K562 (cell line): ENCODE data around the gene TOM1L1. TPM values are rescaled to one million over a fixed set of nuclear protein-coding genes. Genes with fewer than 3 reads are reported as not detected.

ENCODE experiments used
- ATAC-seq: fragments of 200-7000 bp; cut with Tn5 transposase; 3 replicates; pipeline ENCODE4 v1.9.1; 2020; ENCODE audit warnings: moderate library complexity
- BruUV-seq: library from RNA; stranded (reverse); fragments of 400-500 nt; replicated peaks from 2 replicates; lab custom pipeline; 2021; lab: Mats Ljungman, UMichigan
- CTCF ChIA-PET: fragments of 300-600 bp; formaldehyde crosslinking; extraction: SDS; loops from one replicate; lab custom pipeline; 2021; ENCODE audit warnings: low intra/inter-chr PET ratio; lab: Yijun Ruan, JAX
- POLR2A ChIA-PET: fragments of 300-600, 350-650 bp; sonication (Branson Sonifier 250); formaldehyde crosslinking; extraction: SDS; loops from one replicate; lab custom pipeline; 2021; ENCODE audit warnings: antibody characterized with exemption, inconsistent platforms; lab: Yijun Ruan, JAX
- DNase-seq, 4 experiments: peaks; one replicate each; pipeline versions ENCODE4 v3.0.0 to v3.0.0-alpha.2; 2011 to 2018; ENCODE audit warnings: low spot score in 3 of 4, mixed read lengths in 3 of 4; ENCODE audit errors: extremely low read depth in 1 of 4
- FAIRE-seq: peaks from 2 replicates; lab custom pipeline; 2011; peaks lifted over from hg19 to GRCh38; lab: Jason Lieb, UNC
- H2AFZ ChIP-seq: 2 replicates; pipeline ENCODE4 v1.6.0; 2011; ENCODE audit warnings: low read depth, low read length, control low read depth, inconsistent platforms
- H3K27ac ChIP-seq: fragments of 200-600 bp; 3 replicates; pipeline ENCODE4 v1.8.0; 2011; ENCODE audit warnings: low read depth, mild to moderate bottlenecking, control low read depth, inconsistent platforms, low read length, moderate library complexity, mixed read lengths; ENCODE audit errors: extremely low read depth
- H3K27me3 ChIP-seq, 2 experiments: fragments of 300-600 bp in 1 of 2; 2 replicates in 1 of 2; 3 replicates in 1 of 2; pipeline versions ENCODE4 v1.6.0 to v1.8.0; 2011; ENCODE audit warnings: inconsistent platforms in 2 of 2, low read length in 2 of 2, mild to moderate bottlenecking in 1 of 2, mixed read lengths in 1 of 2, moderate library complexity in 1 of 2; ENCODE audit not compliant: control insufficient read depth in 2 of 2, insufficient read depth in 2 of 2
- H3K36me3 ChIP-seq: fragments of 300-600 bp; 3 replicates; pipeline ENCODE4 v1.8.0; 2011; ENCODE audit warnings: mild to moderate bottlenecking, low read length, inconsistent platforms; ENCODE audit not compliant: control insufficient read depth, insufficient read depth
- H3K4me1 ChIP-seq, 2 experiments: fragments of 200-600 bp in 1 of 2; replicated peaks in 1 of 2; 2 replicates in 1 of 2; 3 replicates in 1 of 2; pipeline versions ENCODE4 v1.5.1 to v1.8.0; 2011; ENCODE audit warnings: inconsistent platforms in 2 of 2, low read length in 2 of 2, mild to moderate bottlenecking in 1 of 2, mixed read lengths in 1 of 2, moderate library complexity in 1 of 2; ENCODE audit not compliant: control insufficient read depth in 2 of 2, insufficient read depth in 2 of 2
- H3K4me2 ChIP-seq: 2 replicates; pipeline ENCODE4 v1.6.1; 2011; ENCODE audit warnings: low read length, control low read depth, inconsistent platforms, mixed read lengths; ENCODE audit not compliant: insufficient read depth
- H3K4me3 ChIP-seq: fragments of 200-600 bp; sonication (generic), shearing (Covaris generic); 2 replicates; pipeline ENCODE4 v1.5.1; 2016; ENCODE audit warnings: control low read depth, inconsistent platforms
- H3K79me2 ChIP-seq: fragments of 200-600 bp; 3 replicates; pipeline ENCODE4 v1.8.0; 2011; ENCODE audit warnings: low read length, inconsistent platforms; ENCODE audit not compliant: control insufficient read depth, insufficient read depth
- H3K9ac ChIP-seq, 2 experiments: 2 replicates each; pipeline versions ENCODE4 v1.6.0 to v1.6.1; 2011; ENCODE audit warnings: low read depth in 2 of 2, low read length in 2 of 2, control low read depth in 1 of 2, inconsistent platforms in 1 of 2, mild to moderate bottlenecking in 1 of 2, mixed read lengths in 1 of 2; ENCODE audit not compliant: insufficient read depth in 1 of 2
- H3K9me1 ChIP-seq: one replicate; pipeline ENCODE4 v1.6.0; 2011; ENCODE audit warnings: inconsistent platforms, mild to moderate bottlenecking, low read length, moderate library complexity; ENCODE audit not compliant: control insufficient read depth, insufficient read depth
- H3K9me3 ChIP-seq: replicated peaks from 2 replicates; pipeline ENCODE4 v1.5.1; 2011; ENCODE audit warnings: low read depth, low read length, inconsistent platforms; ENCODE audit not compliant: control insufficient read depth, insufficient read depth
- H4K20me1 ChIP-seq: replicated peaks from 2 replicates; pipeline ENCODE4 v1.6.1; 2011; ENCODE audit warnings: low read length, inconsistent platforms, mixed read lengths; ENCODE audit not compliant: control insufficient read depth, insufficient read depth
- ATF6 ChIP-seq: sonication (generic); formaldehyde crosslinking; IDR thresholded peaks from 2 replicates; pipeline ENCODE4 v1.4.0; 2020; ENCODE audit warnings: mild to moderate bottlenecking, missing genetic modification reagents
- ETV6 ChIP-seq, 3 experiments: fragments of 150-350 bp in 1 of 3; sonication (generic) in 1 of 3; formaldehyde crosslinking in 1 of 3; IDR thresholded peaks; 2 replicates each; pipeline versions ENCODE4 v1.6.1 to v1.8.0; 2014 to 2022; ENCODE audit warnings: borderline replicate concordance in 2 of 3, low read depth in 2 of 3, antibody characterized with exemption in 1 of 3, low read length in 1 of 3, mild to moderate bottlenecking in 1 of 3, missing genetic modification reagents in 1 of 3
- FOXK1 ChIP-seq: sonication (generic); formaldehyde crosslinking; IDR thresholded peaks from 2 replicates; pipeline ENCODE4 v1.8.0; 2022; ENCODE audit warnings: missing genetic modification reagents, mild to moderate bottlenecking, borderline replicate concordance
- JUND ChIP-seq, 2 experiments: IDR thresholded peaks; 2 replicates in 1 of 2; 3 replicates in 1 of 2; pipeline ENCODE4 v1.6.1; 2011; ENCODE audit warnings: borderline replicate concordance in 2 of 2, low read depth in 2 of 2, low read length in 2 of 2, improper control_type of control experiment in 1 of 2, missing biosample characterization in 1 of 2, missing genetic modification characterization in 1 of 2, missing genetic modification reagents in 1 of 2
- MCM7 ChIP-seq, 2 experiments: fragments of 450-650 bp; IDR thresholded peaks; 2 replicates each; pipeline ENCODE4 v1.6.1; 2016 to 2018
- SAFB ChIP-seq: fragments of 200-400 bp; formaldehyde crosslinking; IDR thresholded peaks from 2 replicates; pipeline ENCODE4 v1.6.1; 2017; ENCODE audit warnings: low read depth, low read length, borderline replicate concordance
- SNAPC5 ChIP-seq: fragments of 250-450 bp; sonication (Bioruptor Pico); IDR thresholded peaks from 2 replicates; pipeline ENCODE4 v1.8.0; 2021; ENCODE audit warnings: moderate library complexity, mild to moderate bottlenecking, inconsistent platforms
- ZKSCAN8 ChIP-seq: fragments of 200-800 bp; sonication (Bioruptor generic); IDR thresholded peaks from 2 replicates; pipeline ENCODE4 v1.6.1; 2016; ENCODE audit warnings: missing genetic modification characterization, missing compliant biosample characterization
- ZNF140 ChIP-seq: fragments of 250-450 bp; sonication (Bioruptor Pico); IDR thresholded peaks from 2 replicates; pipeline ENCODE4 v1.8.0; 2021; ENCODE audit warnings: moderate library complexity, mild to moderate bottlenecking, inconsistent platforms
- ZNF175 ChIP-seq: fragments of 200-800 bp; sonication (Bioruptor generic); IDR thresholded peaks from 2 replicates; pipeline ENCODE4 v1.6.1; 2016; ENCODE audit warnings: low read depth, mild to moderate bottlenecking, missing genetic modification characterization, missing compliant biosample characterization
- ZNF184 ChIP-seq: sonication (generic); formaldehyde crosslinking; IDR thresholded peaks from 2 replicates; pipeline ENCODE4 v1.5.0; 2020; ENCODE audit warnings: missing genetic modification reagents
- ZNF408 ChIP-seq: fragments of 250-450 bp; sonication (Bioruptor Pico); IDR thresholded peaks from 2 replicates; pipeline ENCODE4 v1.4.0; 2020; ENCODE audit warnings: low read depth, mild to moderate bottlenecking, moderate library complexity
- ZNF584 ChIP-seq: fragments of 200-800 bp; sonication (Bioruptor generic); IDR thresholded peaks from 2 replicates; pipeline ENCODE4 v1.6.1; 2016; ENCODE audit warnings: low read depth, mild to moderate bottlenecking, missing genetic modification characterization, missing compliant biosample characterization
- ZNF699 ChIP-seq: fragments of 250-450 bp; sonication (Bioruptor Pico); IDR thresholded peaks from 2 replicates; pipeline ENCODE4 v1.8.0; 2021; ENCODE audit warnings: mild to moderate bottlenecking, moderate library complexity; ENCODE audit not compliant: insufficient replicate concordance
- WGBS: fragments of 100-300 bp; shearing (Covaris generic); methylation state at CpG from one replicate; pipeline ENCODE4 v1.1.6; 2016; ENCODE audit warnings: low coverage, mixed read lengths; ENCODE audit not compliant: insufficient coverage; ENCODE audit errors: missing lambda C conversion rate; 5-methylcytosine and 5-hydroxymethylcytosine counted together
- in situ Hi-C: fragments of 300-500 bp; cut with MboI; formaldehyde crosslinking; loops from 4 replicates; pipeline ENCODE4 v1.15.0; 2018; ENCODE audit warnings: inconsistent platforms, mixed read lengths
- intact Hi-C: fragments of 100-400 bp; cut with micrococcal nuclease; formaldehyde crosslinking; loops from 2 replicates; pipeline ENCODE4 v1.14.2; 2022
- polyA plus RNA-seq, 8 experiments: library from polyadenylated mRNA; depleted of rRNA in 4 of 8; stranded (reverse) in 5 of 8; unstranded in 3 of 8; fragments of >200 nt; fragmentation: Nextera tagmentation in 2 of 8; fragmentation: Illumina TruSeq in 1 of 8; extraction: Ambion mirVana in 2 of 8; extraction: Trizol in 1 of 8; gene quantifications; 2 replicates each; pipeline versions ENCODE4 v1.2.1 to v1.2.3, GENCODE V29; 2011 to 2014; ENCODE audit warnings: inconsistent platforms in 1 of 8, missing spikeins in 1 of 8
- total RNA-seq, 7 experiments: library from RNA; depleted of rRNA in 6 of 7; stranded (reverse); fragments of >200 nt in 6 of 7; fragmentation: Illumina TruSeq in 2 of 7; extraction: Trizol in 2 of 7; gene quantifications; 2 replicates each; pipeline versions ENCODE4 v1.2.1 to v1.2.3, GENCODE V29; 2011 to 2021; ENCODE audit warnings: low replicate concordance in 1 of 7

Gene TOM1L1
- total and polyA plus RNA-seq, 9 of the 15 experiments (the other 6 are each of a cell fraction or from before 2014, with no cell fraction given), result 21.3 to 74.3 (median 31.0) TPM

- TF ChIP-seq SAFB (no peak), ATF6 (no peak), ZNF584 (no peak)
- TF ChIP-seq, all 486 proteins: peak for 7
Observed at GRCh38 chr17:54892360-54892759, 8.3 kb upstream of the TOM1L1 start (continued).

- H3K27me3 ChIP-seq, result no peaks in the 10 kb centered on the region
- H3K36me3 ChIP-seq, result no peaks in the 10 kb centered on the region
- WGBS, result 71% methylated on average over 3 of the region's 3 CpGs
- peaks cover 14% of the 10 kb centered on the region for H3K79me2 ChIP-seq
- no peak for ATAC-seq
- H3K9me3 ChIP-seq, result no peaks in the 10 kb centered on the region
- no peaks in the 10 kb centered on the region for H3K9me1 ChIP-seq
- no peak overlapping the region for H3K4me2 ChIP-seq
- POLR2A ChIA-PET, result no interaction called here
- in situ Hi-C loops, result no loop called here
- H4K20me1 ChIP-seq, result no peaks in the 10 kb centered on the region
- FAIRE-seq, result no peak
- no peak overlapping the region for H3K27ac ChIP-seq
- no peak for TF ChIP-seq MCM7 (IDR thresholded peaks at IDR 0.05)
- no peak for TF ChIP-seq ETV6 (IDR thresholded peaks at IDR 0.05; ENCODE audit: borderline replicate concordance in 1 of 2, low read depth in 2 of 2, low read length in 1 of 2)
- no peak for TF ChIP-seq ETV6 (CRISPR knock-in tag; IDR thresholded peaks at IDR 0.05; ENCODE audit: borderline replicate concordance)
- TF ChIP-seq ZKSCAN8 (CRISPR knock-in tag), result no peak
- TF ChIP-seq ZNF140, result no peak
- TF ChIP-seq JUND (IDR thresholded peaks at IDR 0.05; ENCODE audit: borderline replicate concordance, low read depth, low read length), result no peak
- TF ChIP-seq JUND (tag; IDR thresholded peaks at IDR 0.05; ENCODE audit: borderline replicate concordance, low read depth, low read length), result no peak
- TF ChIP-seq ZNF184 (CRISPR knock-in tag), result no peak
- TF ChIP-seq SNAPC5, result no peak
- TF ChIP-seq ZNF408, result no peak
- TF ChIP-seq ZNF699 (CRISPR knock-in tag), result no peak
- TF ChIP-seq ZNF175, result no peak
- TF ChIP-seq FOXK1 (CRISPR knock-in tag), result no peak
- TF ChIP-seq, all 486 proteins: peak for 0
- BruUV-seq, result no TSS peak
- Histone ChIP-seq H3K9ac (no peak overlapping the region), H3K4me1 (peaks cover 14 to 16% of the 10 kb centered on the region in 2 experiments; a peak in 4 of 5 replicates), H2AFZ (no peak overlapping the region), H3K4me3 (no peak overlapping the region)
- intact Hi-C loops, result no loop called here
- CTCF ChIA-PET, result interaction anchor here (1.4 kb wide), 1 partner anchor 615 kb away, joined by 3 read pairs; no protein-coding TSS in a partner anchor
- no peak for DNase-seq
Observed at GRCh38 chr17:54898576-54898975, 2.1 kb upstream of the TOM1L1 start.
